Activated B cell treated with CpG ODN at 0.5 μM for 24 hours (primary cell): Measurements from ENCODE around the gene RPSA. TPM values are rescaled to one million over a fixed set of nuclear protein-coding genes. Genes with fewer than 3 reads are reported as not detected.
A peak's percentile ranks its signal among the peaks of the same experiment; 100 is the strongest.

ENCODE experiments used
- ATAC-seq: fragments of 200-7000 bp; cut with Tn5 transposase; one replicate; pipeline ENCODE4 v1.10.0; 2021; ENCODE audit warnings: low read depth, mild to moderate bottlenecking, moderate library complexity
- CTCF ChIA-PET: fragments of 350-600 bp; sonication (Branson Sonifier 250); formaldehyde crosslinking; loops from one replicate; lab custom pipeline; 2021; ENCODE audit warnings: antibody characterized with exemption; lab: Charles Lee
- POLR2A ChIA-PET: fragments of 350-600 bp; sonication (Branson Sonifier 250); formaldehyde crosslinking; loops from one replicate; lab custom pipeline; 2021; ENCODE audit warnings: antibody characterized with exemption; lab: Charles Lee
- DNase-seq: peaks from one replicate; pipeline ENCODE4 v3.0.0; 2022
- H3K27ac Mint-ChIP-seq: one replicate; pipeline ENCODE4 v1.8.0; 2020; ENCODE audit warnings: mixed read lengths
- H3K27me3 Mint-ChIP-seq: one replicate; pipeline ENCODE4 v1.8.0; 2021; ENCODE audit warnings: mixed read lengths
- H3K36me3 Mint-ChIP-seq: one replicate; pipeline ENCODE4 v1.8.0; 2021; ENCODE audit warnings: low read depth, mixed read lengths
- H3K4me1 Mint-ChIP-seq: one replicate; pipeline ENCODE4 v1.8.0; 2021; ENCODE audit warnings: mixed read lengths
- H3K4me3 Mint-ChIP-seq: one replicate; pipeline ENCODE4 v1.8.0; 2020; ENCODE audit warnings: mild to moderate bottlenecking, mixed read lengths
- H3K9me3 Mint-ChIP-seq: one replicate; pipeline ENCODE4 v1.8.0; 2020; ENCODE audit warnings: mixed read lengths
- CTCF ChIP-seq: fragments of 200-600 bp; IDR thresholded peaks from one replicate; pipeline ENCODE4 v1.8.0; 2022; ENCODE audit warnings: antibody characterized with exemption, mild to moderate bottlenecking
- intact Hi-C: fragments of 100-400 bp; cut with micrococcal nuclease; formaldehyde crosslinking; loops from one replicate; pipeline ENCODE4 v1.15.1; 2024
- total RNA-seq: library from RNA; stranded (reverse); gene quantifications from 2 replicates; pipeline ENCODE4 v1.2.3, GENCODE V29; 2022

RPSA gene
- total RNA-seq, 1 donor from 2014 or later = 2,697 TPM

GRCh38 chr3:39387411-39387975, 19.0 kb upstream of the RPSA start:
- ATAC-seq (no peak), DNase-seq (no peak)
- intact Hi-C loops = loop anchor here (10.0 kb wide), 3 partner anchors 1067 to 1223 kb away; partner anchors contain the start of genes OXSR1, RPL14 and ZNF621
- Mint-ChIP-seq H3K4me1 (peaks cover 79% of the 10 kb centered on the region), H3K27ac (peak overlapping the region; percentile 91), H3K36me3 (peaks cover 49% of the 10 kb centered on the region), H3K27me3 (no peaks in the 10 kb centered on the region), H3K4me3 (peak overlapping the region; percentile 25), H3K9me3 (no peaks in the 10 kb centered on the region)
- POLR2A ChIA-PET = interaction anchor here (8.0 kb wide), 1 partner anchor 19 kb away, joined by 101 read pairs; the partner anchor contains the start of gene RPSA
- no peak for TF ChIP-seq CTCF
- CTCF ChIA-PET = interaction anchor here (4.2 kb wide), 1 partner anchor 20 kb away, joined by 16 read pairs; the partner anchor contains the start of gene RPSA

- intact Hi-C loops = loop anchor here (2.0 to 10.0 kb wide), 4 partner anchors 131 to 1223 kb away; partner anchors contain the start of genes OXSR1, RPL14 and ZNF621
- H3K4me1 Mint-ChIP-seq = peaks cover 73% of the 10 kb centered on the region
- peak overlapping the region; percentile 91 for H3K27ac Mint-ChIP-seq
- no peak for ATAC-seq
- H3K36me3 Mint-ChIP-seq = peaks cover 56% of the 10 kb centered on the region
- no peak for DNase-seq
- ChIA-PET CTCF (interaction anchor here (0.7 to 1.4 kb wide), 3 partner anchors 9 to 46 kb away, joined by 3 to 4 read pairs (median 3); partner anchors contain the start of gene RPSA), POLR2A (interaction anchor here (1.0 to 8.0 kb wide), 6 partner anchors 18 to 1223 kb away, joined by 3 to 101 read pairs (median 3); partner anchors contain the start of genes OXSR1 and RPSA)
- no peaks in the 10 kb centered on the region for H3K27me3 Mint-ChIP-seq
- no peak overlapping the region for H3K4me3 Mint-ChIP-seq
- TF ChIP-seq CTCF = no peak
- no peaks in the 10 kb centered on the region for H3K9me3 Mint-ChIP-seq
Observed at GRCh38 chr3:39388153-39388552, 18.4 kb upstream of the RPSA start.

GRCh38 chr3:39388741-39389248, 17.7 kb upstream of the RPSA start:
- TF ChIP-seq CTCF = no peak
- peak; percentile 64 for ATAC-seq
- Mint-ChIP-seq H3K4me1 (peaks cover 68% of the 10 kb centered on the region), H3K4me3 (peak overlapping the region; percentile 71), H3K36me3 (peaks cover 57% of the 10 kb centered on the region), H3K27me3 (no peaks in the 10 kb centered on the region), H3K9me3 (no peaks in the 10 kb centered on the region), H3K27ac (peak overlapping the region; percentile 91)
- ChIA-PET POLR2A (interaction anchor here (1.0 to 8.0 kb wide), 6 partner anchors 18 to 1224 kb away, joined by 3 to 101 read pairs (median 3); partner anchors contain the start of genes OXSR1 and RPSA), CTCF (interaction anchor here (0.7 to 1.4 kb wide), 3 partner anchors 10 to 45 kb away, joined by 3 to 4 read pairs (median 3); partner anchors contain the start of gene RPSA)
- intact Hi-C loops = loop anchor here (1.0 to 10.0 kb wide), 5 partner anchors 18 to 1224 kb away; partner anchors contain the start of genes OXSR1, RPL14, RPSA and ZNF621
- DNase-seq = no peak

GRCh38 chr3:39390181-39390580, 16.3 kb upstream of the RPSA start:
- Mint-ChIP-seq H3K27me3 (no peaks in the 10 kb centered on the region), H3K9me3 (no peaks in the 10 kb centered on the region), H3K4me3 (no peak overlapping the region), H3K4me1 (peaks cover 60% of the 10 kb centered on the region), H3K36me3 (peaks cover 70% of the 10 kb centered on the region), H3K27ac (peak overlapping the region; percentile 39)
- ChIA-PET CTCF (no interaction called here), POLR2A (interaction anchor here (8.0 kb wide), 1 partner anchor 16 kb away, joined by 101 read pairs; the partner anchor contains the start of gene RPSA)
- intact Hi-C loops = no loop called here
- TF ChIP-seq CTCF = no peak
- ATAC-seq (no peak), DNase-seq (no peak)

GRCh38 chr3:39396690-39397089, 9.8 kb upstream of the RPSA start:
- POLR2A ChIA-PET = interaction anchor here (4.1 kb wide), 1 partner anchor 10 kb away, joined by 14 read pairs; the partner anchor contains the start of gene RPSA
- Mint-ChIP-seq H3K27me3 (no peaks in the 10 kb centered on the region), H3K27ac (no peak overlapping the region), H3K36me3 (peaks cover 91% of the 10 kb centered on the region), H3K4me1 (no peaks in the 10 kb centered on the region), H3K4me3 (no peak overlapping the region), H3K9me3 (no peaks in the 10 kb centered on the region)
- intact Hi-C loops = no loop called here
- no peak for TF ChIP-seq CTCF
- CTCF ChIA-PET = no interaction called here
- ATAC-seq = no peak
- no peak for DNase-seq
